ENCODE results near the gene WNT9A.

Gene WNT9A

DNA sequence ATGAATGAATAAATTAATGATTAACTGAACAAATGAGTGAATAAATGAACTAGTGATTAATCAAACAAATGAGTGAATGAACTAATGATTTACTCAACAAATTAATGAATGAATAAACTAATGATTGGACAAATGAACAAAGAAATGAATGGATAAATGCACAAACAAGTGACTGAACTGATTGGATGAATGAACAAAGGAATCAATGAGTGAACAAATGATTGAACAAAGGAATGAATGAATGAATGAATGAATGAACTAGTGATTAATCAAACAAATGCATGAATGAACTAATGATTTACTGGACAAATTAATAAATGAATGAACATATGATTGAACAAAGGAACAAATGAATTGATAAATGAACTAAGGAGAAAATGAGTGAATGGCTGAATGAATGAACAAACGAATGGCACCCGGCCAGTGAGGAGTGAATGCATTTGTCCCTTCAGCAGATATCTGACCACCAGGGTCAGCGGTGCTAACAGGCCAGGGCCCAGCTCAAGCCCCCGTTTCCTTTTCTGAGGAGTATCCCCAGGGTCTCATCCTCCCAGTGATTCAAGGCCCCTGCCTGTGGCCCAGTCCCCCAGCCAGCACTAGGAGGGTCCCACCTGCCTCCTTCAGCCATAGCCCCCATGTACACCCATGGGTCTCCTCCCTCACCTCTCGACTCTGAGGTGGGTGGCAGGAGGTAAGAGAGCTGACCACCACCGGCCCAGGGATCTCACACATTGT is 49.9 kb downstream of the WNT9A start:
- no peak for DNase-seq (ENCODE audit: low read depth)

DNA sequence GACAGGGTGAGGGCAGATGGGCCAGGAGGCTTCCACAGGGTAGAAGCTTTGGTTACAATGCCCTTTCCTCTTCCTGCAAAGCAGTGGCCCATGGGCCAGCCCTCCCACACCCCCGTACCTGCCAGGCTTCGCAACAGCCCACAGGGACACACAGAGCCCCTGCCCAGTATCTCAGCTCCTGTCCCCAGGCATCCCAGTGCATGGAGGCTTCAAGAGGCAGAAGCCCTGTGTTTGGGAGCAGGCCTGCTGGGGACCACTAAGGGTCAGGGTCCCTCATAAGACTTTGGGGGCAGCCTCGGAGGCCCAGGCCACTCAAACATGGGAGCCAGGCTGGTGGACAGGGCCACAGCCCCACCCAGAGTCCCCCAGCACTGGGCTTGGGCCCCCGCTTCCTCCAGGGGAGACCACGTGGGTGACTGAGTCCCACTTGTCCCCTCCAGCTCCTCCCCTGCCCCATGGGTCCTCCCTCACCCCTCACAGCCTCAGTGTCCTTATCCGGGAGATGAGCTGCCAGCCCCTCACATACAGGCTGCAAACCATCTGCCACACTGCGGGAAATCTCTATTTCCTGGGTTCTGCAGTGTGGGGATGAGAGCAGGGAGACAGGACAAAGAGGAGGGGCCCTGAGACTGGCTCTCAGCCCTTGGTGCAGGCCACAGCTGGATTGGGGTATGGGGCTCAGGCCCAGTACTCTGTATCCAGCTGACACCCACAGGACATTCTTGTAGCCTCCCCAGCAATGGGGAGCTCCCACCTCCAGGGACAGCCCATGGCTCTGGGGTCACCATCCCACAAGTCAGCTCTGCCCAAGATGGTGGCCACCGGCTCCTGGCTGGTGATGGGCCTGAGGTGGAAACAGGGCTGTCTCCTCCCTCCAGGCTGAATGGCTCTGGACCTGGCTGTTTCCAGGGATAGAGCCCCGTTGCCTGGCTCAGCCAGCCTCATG is 50.7 kb downstream of the WNT9A start:
- DNase-seq (ENCODE audit: low read depth): no peak

DNA sequence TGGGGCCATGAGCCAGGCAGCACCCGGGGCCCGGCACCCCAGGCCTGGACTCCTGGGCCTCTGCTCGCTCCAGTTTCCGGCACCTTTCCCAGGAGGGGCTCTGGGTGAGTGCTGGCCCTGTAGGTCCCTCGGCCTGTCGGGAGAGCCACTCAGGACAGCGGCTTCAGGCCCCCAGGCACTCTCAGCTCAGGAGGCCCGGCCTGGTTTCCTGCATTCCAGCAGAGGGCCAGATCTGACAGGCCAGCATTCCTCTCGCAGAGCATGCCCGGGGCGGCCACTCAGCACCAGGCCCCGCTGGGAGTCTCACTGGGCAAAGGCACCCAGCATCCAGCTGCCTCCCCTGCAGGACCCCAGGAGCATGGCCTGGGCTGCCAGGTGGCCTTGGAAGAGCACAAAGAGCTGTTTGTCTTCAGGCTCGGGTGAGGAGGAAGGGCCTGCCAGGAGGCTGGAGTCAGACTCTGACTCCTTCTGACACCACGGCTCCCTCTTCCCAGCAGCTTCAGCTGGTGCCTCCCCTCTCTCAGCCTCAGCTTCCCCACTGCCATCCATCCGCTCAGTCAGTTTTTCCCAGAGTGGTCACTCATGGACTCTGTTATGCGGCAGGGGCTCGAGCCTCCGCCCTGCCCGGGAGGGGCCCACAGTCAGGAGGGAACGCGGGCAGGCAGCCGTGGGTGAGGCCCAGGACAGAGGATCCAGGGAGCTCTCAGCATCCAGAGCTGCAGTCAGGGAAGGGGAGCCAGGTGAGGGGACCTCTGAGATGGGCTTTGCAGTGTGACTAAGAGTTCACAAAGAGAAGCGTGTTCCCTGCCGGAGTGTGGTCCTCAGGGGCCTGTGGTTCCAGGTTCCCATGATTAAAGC is 51.7 kb downstream of the WNT9A start:
- no peak for DNase-seq (ENCODE audit: low read depth)

DNA sequence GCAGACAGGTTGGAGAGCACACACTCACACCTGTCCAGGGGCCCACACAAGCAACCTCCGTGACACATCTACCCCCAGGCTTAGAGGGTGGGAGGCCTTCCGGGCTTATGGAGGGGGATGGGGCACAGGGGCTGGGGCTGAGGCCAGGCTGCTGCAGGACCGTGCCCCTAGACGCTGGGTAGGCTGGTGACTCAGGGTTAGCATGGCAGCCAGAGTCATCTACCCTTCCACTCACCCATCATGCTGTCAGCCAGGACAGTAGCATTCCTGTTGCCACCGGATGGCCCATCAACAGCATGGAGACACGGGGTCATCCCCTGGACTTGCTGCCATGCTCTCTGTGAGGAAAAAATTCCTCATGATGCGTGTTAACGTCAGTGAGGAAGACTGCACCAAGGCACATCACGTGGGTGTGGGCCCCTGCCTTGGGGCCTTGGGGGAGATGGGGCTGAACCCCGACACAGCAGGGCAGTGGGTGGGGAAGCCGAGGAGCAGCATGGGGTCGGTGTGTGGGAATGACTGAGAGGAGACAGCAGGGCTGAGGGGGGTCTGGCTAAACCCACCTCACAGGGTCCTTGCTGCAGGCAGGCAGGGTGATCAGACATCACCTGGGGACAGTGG is 52.8 kb downstream of the WNT9A start:
- DNase-seq (ENCODE audit: low read depth): no peak

DNA sequence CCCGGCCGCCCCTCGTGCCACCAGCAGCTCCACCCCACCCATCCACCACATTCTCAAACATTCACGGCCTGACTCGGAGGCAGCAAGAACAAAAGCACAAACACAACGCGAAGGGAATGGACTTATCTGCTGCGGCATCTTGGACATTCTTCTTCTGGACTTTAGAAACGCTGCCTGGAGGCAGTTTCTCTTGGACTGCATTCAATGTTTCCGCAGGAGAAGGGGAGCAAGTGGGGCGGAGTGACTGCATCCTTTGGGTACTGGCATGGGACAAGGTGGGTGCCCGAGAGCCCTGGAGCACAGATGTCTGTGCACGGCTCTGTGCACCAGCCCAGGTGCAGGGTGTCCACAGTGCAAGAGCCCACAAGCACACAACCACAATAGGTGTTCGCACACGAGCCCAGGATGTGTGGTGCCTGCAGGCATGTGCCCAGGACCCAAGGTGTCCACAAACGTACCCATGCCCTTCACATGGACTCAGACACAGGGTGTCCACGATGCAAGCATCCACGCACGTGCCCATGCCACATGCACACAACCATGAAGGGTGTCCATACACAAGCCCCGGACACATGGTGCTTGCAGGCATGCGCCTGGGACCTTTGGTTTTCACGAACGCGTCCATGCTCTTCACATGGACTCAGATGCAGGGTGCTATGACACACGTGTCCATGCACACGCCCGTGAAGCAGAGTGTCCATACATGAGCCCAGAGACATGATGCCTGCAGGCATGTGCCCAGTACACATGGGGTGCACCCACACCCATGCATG is 53.6 kb downstream of the WNT9A start:
- no peak for DNase-seq (ENCODE audit: low read depth)

DNA sequence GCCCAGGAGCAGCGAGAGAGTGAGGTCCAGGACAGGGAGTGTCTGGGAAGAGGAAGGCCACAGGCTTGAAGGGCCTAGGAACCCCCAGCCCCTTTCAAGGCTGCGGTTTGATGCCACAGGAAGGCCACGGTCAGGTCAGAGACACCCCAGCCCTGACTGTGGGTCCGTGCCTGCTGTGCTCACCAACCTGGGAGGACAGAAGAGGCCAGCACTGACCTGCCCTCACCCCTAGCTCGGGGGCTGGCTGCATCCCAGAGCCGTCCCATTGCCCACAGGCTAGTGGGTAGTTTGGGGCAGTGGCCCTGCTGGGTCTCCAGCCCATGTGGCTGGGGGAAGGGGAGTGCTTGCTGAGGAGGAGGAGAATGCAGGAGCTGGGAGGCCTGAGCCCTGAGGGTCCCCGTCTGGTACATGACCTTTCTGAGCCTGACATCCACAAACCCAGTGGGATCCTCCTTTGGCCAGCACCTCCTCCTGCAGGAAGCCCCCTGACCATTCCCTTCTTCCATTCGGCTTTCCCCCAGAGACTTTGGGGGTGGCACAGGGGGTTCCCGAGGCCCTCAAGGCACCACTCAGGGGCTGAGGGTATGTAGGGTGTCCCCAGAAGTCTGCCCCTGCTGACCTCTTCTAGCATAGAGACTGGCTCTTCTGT is 54.3 kb downstream of the WNT9A start:
- DNase-seq (ENCODE audit: low read depth): no peak

DNA sequence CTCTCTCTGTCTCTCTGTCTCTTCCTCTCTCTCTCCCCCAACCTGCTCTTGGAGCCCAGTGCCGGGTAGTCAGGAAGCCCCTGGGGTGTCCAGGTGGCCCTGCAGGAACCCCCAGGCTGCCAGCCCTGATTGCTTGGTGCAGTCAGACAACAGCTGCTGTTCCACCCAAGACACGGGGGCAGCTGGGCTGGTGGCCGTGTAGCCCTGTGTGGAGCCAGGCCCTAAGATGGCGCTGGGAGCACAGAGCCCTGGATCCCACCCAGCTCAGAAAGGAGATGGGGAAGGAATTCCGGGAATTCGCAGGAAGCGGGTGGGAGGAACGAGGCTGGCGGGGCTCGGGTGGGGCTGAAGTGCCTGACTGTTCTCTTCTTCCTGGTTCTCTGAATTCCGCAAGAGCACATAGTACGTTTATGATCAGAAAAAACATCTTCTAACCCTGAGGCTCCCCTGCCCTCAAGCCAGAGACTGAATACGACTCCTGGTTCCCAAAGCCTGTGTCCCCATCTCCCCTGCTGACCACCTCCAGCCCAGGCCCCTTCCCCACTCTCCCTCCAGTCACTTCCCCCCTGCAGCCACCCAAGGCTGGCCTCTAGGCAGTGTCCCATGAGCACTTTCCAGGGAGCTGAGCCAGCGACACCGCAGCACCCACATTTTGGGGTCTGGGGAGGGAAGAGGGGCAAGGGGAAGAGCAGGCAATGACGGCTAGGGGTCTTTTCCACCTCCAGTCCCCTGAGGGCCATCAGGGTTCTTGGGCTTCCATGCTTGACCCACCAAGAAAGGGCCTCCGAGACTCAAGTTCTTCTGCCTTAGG is 55.0 kb downstream of the WNT9A start:
- DNase-seq (ENCODE audit: low read depth): no peak

DNA sequence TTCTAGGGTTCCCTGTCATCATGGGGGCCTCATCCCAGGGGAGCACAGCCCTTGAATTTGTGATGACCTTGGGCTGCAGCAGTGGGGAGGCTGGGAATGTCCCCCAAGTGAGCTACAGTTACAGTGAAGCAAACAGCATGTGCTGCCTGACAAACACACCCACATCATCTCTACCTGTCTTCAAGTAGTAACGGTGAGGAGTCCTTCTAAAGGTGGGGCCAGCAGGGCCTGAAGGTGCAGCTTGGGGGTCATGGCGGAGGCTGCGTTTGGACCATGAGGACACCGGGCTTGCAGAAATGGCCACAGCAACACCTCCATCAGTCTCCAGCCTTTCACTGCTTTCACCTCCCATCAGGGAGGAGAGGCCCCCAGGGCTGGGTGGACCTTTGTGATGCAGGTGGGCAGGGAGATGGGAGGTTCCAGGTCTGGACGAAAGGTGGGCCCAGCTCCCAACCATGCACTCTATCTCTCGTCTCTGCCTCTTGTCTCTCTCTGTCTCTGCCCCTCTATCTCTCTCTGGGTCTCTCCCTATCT is 55.7 kb downstream of the WNT9A start:
- DNase-seq (ENCODE audit: low read depth): no peak

DNA sequence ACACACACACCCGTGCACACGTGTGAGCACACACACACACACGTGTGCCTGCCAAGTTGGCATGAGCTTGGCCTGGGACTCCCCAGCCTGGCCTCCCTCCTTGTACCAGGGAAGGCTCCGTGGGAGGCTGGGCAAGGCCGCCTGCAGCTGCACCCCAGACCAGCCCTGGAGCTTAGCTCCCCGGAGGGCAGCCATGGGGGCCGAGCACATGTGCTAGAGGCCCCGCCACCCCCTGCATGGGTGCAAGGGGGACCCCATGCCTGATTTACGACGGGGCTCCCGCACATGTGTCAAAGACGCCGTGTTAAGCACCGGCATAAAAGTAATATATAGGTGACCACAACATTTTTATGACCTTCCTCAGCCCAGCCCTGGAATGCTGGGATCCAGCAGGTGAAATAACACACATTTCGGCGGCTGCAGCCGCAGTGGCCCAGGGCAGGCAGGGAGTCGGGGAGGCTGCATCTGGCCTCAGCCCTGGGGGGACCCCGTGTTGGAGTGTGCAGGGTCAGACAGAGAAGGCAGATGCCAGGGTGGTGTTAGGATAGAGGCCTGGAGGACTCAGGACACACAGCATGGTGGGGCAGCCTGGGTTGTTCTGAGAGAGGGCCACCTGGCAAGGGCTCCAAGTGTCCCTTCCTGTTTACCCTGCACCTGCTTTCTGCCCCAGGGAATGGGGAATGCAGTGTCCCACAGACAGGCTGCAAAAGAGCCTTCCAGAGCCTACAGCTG is 56.3 kb downstream of the WNT9A start:
- no peak for DNase-seq (ENCODE audit: low read depth)

DNA sequence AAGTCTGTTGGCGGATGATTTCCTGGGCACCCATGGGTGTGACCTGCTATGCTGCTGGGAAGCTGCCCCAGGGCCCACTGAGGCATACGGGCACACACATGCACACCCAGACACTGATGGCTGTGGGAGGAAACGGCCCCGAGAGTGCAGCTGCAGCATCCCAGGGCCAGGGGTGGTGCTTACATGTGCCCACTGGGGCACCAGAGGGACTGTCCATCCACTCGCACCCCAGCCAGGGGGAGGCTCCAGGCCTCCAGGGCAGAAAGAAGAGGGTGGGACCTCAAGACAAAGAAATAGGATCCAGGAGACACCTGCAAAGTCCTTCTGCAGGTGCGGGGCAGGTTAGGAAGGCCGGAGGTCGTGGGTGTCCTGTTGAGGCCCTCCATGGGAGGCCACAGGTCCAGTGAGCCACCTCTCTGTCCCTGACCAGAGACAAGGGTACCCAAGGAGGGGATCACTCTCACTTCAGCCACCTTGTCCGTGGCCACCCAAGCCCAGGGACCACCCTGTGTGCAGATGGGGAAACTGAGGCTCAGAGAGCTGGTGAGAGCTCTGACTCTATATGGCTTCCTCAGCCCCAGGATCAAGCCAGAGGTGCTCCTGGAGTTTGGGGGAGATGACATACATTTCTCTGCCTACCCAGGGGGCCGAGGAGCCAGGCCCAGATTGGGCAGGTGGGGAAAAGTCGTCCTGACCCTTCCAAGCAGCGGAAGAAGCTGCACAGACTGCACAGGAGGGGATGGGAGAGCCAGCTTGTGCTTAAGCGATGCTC is 57.1 kb downstream of the WNT9A start:
- DNase-seq (ENCODE audit: low read depth): no peak

DNA sequence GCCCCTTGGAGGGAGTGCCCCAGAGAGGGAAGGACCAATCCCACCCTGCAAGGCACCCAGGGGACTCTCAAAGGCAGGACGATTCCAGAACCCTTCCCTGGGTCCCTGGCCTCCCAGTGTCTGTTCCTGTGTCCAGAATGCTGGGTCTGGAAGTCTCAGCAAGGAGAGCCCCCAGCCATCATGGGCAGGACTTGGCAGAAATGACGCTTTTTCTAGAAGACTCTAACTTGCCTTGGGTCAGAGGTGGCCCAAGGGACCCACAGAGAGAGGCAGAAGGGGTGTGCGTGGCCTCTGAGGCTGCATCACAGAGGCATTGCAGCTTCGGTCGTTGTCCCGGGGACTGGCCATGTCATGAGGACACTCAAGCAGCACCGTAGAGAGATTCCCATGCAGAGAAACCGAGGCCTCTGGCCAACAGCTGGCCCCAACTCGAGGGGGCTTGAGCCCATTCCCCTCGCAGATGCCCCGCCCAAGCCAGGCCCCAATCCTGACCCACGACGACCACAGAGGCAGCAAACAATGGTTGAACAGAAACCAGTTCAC is 57.8 kb downstream of the WNT9A start:
- no peak for DNase-seq (ENCODE audit: low read depth)

DNA sequence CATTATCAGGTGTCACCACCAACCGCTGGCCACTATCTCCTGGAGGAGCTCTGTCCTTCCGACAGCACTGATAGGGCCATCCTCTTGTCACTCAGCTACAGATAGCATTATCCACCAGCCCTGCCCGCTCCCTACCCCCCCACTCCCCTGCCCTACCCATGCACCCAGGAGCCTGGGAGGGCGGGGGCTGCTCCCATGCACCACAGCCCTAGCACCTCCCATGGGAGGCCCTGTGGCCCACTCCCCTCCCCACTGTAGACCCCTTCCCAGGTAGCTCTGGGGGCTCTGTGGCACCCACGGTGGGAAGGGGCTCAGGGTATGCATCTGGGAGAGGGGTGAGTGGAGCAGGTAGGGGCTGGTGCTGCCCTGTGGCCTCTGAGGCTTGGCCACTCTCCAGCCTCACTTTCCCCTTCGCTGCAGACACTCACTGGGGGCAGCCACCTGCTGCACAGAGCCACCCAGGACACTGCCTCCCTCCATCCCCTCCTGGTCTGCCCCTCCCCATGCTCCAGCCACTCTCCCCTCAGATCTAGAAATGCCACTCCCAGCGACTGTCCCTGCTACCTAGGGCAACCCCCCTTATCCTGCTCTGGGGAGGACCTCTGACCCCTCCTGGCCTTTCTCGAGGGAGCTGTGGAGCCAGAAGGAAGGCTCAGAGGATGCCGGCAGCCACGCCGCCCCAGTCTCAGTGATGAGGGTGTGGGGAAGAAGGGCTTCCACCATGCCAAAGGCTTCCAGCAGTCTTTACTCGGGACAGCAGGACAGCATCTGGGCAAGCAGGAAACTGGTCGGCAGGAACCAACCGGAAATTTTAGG is 58.5 kb downstream of the WNT9A start:
- DNase-seq (ENCODE audit: low read depth): no peak

DNA sequence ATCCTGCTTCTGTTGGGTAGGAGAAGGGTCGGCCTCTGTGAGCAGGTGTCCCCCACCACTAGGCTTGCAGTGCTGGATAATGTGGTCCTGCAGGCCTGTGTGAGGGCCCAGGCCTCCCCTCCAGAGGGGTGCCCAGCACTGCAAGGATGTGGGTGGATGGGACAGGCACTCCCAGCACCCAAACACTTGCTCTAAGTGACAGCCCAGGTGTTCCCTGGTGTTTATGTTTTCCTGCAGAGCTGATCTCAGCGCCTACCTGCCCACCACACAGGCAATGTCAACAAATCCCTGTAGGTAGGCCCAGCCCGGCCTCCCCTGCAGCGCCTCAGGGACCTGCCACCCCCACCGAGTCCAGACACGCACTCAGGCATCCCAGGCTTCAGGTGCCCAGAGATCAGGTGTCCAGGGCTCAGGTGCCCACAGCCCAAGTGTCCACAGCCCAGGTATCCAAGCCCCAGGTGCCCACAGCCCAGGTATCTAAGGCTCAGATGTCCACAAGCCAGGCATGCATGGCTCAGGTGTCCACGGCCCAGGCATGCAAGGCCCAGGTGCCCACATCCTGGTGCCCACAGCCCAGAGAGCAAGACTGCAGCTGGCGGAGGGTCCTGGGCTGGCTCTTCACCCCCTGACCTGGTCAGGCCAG is 59.2 kb downstream of the WNT9A start:
- no peak for DNase-seq (ENCODE audit: low read depth)

DNA sequence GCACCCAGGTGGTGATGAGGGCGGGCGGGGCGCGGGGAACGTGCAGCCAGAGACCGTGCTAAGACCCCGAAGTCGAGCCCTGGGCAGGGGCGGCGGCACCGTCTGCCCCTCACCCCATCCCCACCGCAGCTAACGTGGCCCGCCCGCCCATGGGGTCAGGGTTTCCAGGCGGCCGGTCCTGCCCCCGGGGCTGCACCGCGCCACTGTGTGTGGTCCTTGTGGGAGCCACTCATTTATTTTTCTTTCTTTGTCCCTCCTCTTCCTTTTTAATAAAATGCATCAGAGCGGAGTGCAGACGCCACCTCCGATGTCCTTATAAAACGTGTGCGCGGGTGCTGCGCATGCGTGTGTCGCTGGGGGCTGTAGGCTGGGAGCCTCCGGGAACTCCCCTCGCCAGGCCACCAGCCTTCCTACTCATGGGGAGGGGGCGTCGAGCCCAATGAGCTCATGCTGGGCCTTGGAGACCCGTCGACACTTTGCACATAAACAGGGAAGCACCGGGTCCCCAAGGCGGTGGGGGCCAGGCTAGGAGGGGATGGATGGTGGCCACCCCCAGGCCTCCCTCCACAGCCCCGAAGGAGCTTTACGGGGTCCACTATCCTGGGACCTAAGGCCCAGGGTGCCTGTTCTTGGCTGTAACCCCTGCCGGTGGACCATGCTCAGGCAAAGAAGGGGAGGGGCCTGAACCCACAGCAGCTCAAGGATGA is 59.9 kb downstream of the WNT9A start:
- no peak for DNase-seq (ENCODE audit: low read depth)

DNA sequence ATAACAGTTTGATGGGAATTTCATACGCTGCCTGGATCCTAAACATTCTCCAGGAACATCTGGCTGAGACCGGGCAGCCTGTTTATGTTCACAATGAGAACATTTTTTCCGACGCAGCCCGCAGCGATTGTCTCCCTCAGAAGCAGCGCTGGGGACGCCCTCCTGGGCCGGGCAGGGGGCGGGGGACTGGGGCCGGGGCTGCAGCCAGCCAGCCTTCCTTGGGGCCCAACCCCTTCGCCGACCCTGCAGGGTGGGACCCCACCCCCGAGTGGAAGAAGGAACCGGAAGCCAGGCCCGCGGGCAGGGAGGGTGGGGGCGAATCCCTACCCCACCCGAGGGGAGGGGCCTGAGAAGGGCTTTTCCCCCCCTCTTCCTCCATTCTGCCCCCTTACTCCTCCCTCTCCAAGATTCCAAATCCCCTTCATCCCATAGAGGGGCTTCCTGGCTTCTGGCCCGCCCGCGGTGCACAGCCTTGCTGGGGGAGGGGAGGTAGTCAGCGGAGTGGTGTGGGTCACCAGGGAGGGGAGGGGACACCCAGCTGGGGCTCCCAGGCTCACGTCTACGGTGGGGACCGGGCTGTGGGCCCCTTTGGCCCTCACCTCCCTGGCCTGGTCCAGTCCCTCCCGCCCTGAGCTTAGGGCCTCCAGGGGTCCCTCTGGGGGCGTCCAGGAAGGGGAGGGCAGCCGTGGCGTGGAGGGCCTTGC is 60.6 kb downstream of the WNT9A start:
- DNase-seq (ENCODE audit: low read depth): peak; percentile 27

Data from activated T-cell treated with anti-CD3 and anti-CD28 coated beads for 1 hour (primary cell).